ENCODE measurements around the gene TSPAN9. TPM values are rescaled to one million over a fixed set of nuclear protein-coding genes. Genes with fewer than 3 reads are reported as not detected.
"Not testable (repeated sequence)": the region's sequence is repeated elsewhere in the genome, so short reads cannot be mapped to it uniquely, and the experiment has no call there.

TSPAN9 gene
- total RNA-seq, 3 donors from 2014 or later: 4.7 to 28.4 (median 8.5) TPM

DNA sequence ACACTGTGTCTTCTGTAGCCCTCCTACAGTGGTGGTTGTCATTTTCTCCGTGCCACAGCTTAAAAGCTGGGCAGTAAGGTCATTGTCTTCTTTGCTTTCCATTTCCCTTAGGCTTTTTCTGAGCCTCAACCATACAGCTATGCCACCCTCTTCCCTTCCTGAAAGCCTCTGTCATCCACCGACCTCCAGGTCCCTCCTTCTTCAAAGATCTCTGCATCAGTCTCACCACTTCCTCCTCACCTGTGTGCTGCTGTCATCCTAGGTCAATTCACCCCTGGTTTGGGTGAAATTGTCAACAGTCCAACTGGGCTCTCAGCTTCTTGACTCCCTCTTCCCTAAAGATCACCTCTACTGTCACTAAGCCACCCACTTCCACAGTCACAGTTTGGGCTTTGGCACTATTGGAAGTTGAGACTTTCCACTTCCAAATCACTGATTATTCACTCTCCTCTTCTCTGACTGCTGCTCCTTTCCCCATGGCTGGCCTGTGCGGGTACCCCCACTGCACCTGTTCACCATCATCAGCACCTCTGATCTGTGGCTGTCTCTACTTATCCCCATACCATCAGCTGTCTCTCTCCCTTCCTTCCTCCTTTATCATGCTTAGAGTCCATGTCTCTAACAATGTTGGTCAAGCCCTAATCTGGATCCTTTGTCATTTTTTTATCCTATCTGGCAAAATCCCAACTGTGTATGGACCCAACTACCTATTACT, 15.5 kb upstream of the TSPAN9 start:
- H3K9me3 ChIP-seq: no peaks in the 10 kb centered on the region
- no peak for DNase-seq
- TF ChIP-seq, protein P1, sequence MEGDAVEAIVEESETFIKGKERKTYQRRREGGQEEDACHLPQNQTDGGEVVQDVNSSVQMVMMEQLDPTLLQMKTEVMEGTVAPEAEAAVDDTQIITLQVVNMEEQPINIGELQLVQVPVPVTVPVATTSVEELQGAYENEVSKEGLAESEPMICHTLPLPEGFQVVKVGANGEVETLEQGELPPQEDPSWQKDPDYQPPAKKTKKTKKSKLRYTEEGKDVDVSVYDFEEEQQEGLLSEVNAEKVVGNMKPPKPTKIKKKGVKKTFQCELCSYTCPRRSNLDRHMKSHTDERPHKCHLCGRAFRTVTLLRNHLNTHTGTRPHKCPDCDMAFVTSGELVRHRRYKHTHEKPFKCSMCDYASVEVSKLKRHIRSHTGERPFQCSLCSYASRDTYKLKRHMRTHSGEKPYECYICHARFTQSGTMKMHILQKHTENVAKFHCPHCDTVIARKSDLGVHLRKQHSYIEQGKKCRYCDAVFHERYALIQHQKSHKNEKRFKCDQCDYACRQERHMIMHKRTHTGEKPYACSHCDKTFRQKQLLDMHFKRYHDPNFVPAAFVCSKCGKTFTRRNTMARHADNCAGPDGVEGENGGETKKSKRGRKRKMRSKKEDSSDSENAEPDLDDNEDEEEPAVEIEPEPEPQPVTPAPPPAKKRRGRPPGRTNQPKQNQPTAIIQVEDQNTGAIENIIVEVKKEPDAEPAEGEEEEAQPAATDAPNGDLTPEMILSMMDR (IDR thresholded peaks at IDR 0.05): no peak
- no peak for ATAC-seq
- no peaks in the 10 kb centered on the region for H3K36me3 ChIP-seq (ENCODE audit: low read depth)
- H3K4me3 ChIP-seq: no peak overlapping the region
- intact Hi-C loops (cut with DNase I, micrococcal nuclease): no loop called here
- no peaks in the 10 kb centered on the region for H3K4me1 ChIP-seq (ENCODE audit: low read depth)

DNA sequence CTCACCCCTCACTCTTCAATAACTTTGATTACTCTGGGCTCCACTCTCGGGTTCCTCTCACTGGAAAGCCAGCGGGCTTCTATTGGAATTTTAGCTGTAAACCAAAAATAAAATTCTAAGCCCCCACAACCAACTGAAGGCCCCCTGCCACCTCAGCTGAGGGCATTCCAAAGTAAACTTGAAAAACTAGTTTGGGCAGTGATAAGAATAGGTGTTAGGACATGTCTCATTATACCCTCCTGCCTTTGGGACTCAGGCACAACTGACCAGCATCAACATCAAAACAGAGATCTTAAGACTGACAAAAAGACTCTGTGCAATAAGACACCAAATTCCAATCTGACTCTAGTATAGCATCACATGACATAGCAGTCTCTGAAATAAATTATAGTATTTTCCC, 11.9 kb upstream of the TSPAN9 start:
- no peak for ATAC-seq

DNA sequence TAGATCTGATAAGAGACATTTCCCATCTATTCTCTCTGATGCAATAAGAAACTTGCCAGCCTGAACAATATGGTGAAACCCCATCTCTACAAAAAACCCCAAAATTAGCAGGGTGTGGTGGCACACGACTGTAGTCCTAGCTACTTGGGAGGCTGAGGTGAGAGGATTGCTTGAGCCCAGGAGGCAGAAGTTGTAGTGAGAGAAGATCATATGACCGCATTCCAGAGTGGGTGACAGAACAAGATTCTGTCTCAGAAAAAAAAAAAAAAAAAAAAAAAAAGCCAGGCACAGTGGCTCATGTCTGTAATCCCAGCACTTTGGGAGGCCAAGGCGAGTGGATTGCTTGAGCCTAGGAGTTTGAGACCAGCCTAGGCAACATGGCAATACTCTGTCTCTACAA, 11.3 kb upstream of the TSPAN9 start:
- H3K9me3 ChIP-seq; intact Hi-C loops (cut with DNase I, micrococcal nuclease); DNase-seq; H3K36me3 ChIP-seq (ENCODE audit: low read depth); H3K4me3 ChIP-seq; H3K4me1 ChIP-seq (ENCODE audit: low read depth); ATAC-seq: not testable (repeated sequence)

More for the DNA sequence above, 11.9 kb upstream of the TSPAN9 start:
- no peak for DNase-seq
- Histone ChIP-seq H3K4me1 (ENCODE audit: low read depth) (no peaks in the 10 kb centered on the region), H3K4me3 (no peak overlapping the region), H3K36me3 (ENCODE audit: low read depth) (no peaks in the 10 kb centered on the region), H3K9me3 (no peaks in the 10 kb centered on the region)
- intact Hi-C loops (cut with DNase I, micrococcal nuclease): no loop called here
- TF ChIP-seq, protein P1 (IDR thresholded peaks at IDR 0.05): no peak

DNA sequence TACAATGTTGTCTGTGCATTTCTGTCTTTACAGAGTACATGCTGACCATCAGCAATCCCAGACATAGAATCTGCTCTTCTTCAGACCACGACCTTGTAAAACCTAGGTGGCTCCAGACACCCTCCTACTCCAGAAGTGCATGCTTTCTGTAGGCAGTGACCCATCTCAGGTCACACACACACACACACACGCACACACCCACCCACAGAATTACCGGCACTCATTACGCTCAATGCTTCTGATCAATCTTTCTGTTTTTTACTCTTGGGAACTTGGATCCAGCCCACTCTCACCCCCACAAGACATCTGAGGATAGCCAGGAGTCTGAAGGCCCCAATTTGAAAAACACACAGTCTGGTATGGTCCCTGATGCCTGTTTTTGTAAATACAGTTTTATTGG, 7.5 kb upstream of the TSPAN9 start:
- no peaks in the 10 kb centered on the region for H3K36me3 ChIP-seq (ENCODE audit: low read depth)
- intact Hi-C loops (cut with DNase I, micrococcal nuclease): no loop called here
- no peaks in the 10 kb centered on the region for H3K9me3 ChIP-seq
- DNase-seq (no peak), ATAC-seq (no peak)
- H3K4me1 ChIP-seq (ENCODE audit: low read depth): no peaks in the 10 kb centered on the region
- TF ChIP-seq, protein P1 (IDR thresholded peaks at IDR 0.05): no peak
- H3K4me3 ChIP-seq: no peak overlapping the region

DNA sequence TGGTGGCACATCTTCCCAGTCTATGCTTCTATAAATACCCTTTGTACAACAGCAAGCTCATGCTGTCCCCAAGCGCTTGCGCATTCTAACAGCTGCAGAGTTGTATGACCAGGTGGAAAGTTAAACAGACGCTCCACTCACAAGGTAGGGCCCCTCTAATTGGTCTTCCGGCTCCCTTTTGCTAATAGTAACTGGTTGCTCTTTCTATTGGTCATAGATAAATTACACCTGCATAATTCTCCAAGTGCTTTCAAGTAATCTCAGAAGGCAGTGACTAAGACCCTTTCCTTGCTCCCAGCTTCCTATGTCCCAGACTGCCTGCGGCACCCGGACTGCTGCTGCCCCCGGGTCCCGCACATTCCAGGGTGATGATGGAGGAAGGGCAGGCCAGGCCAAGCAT, 6.1 kb upstream of the TSPAN9 start:
- Histone ChIP-seq H3K4me1 (ENCODE audit: low read depth) (no peaks in the 10 kb centered on the region), H3K9me3 (no peaks in the 10 kb centered on the region), H3K36me3 (ENCODE audit: low read depth) (no peaks in the 10 kb centered on the region), H3K4me3 (no peak overlapping the region)
- ATAC-seq: no peak
- intact Hi-C loops (cut with DNase I, micrococcal nuclease): no loop called here
- no peak for DNase-seq
- TF ChIP-seq, protein P1 (IDR thresholded peaks at IDR 0.05): no peak

DNA sequence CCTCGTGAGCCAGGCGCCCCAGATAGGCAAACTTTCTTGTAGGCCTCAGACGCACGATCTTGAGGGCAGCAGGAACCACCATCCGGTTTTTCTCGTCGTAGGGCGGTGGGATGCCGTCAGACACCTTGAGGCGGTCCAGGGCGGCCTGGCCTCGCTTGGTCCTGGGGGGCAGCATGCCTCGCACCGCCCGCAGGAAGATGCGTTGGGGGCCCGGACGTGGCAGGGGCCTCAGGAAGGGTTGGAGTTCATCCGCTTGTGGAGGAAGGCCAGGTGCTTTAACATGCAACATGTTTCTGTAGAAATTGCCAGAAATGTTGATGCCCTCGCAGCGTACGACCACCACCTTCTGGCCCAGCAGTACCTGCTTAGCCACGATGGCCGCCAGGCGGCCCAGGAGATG, 5.5 kb upstream of the TSPAN9 start:
- H3K4me3 ChIP-seq: no peak overlapping the region
- TF ChIP-seq, protein P1 (IDR thresholded peaks at IDR 0.05): no peak
- no peaks in the 10 kb centered on the region for H3K36me3 ChIP-seq (ENCODE audit: low read depth)
- ATAC-seq (no peak), DNase-seq (no peak)
- H3K4me1 ChIP-seq (ENCODE audit: low read depth): no peaks in the 10 kb centered on the region
- intact Hi-C loops (cut with DNase I, micrococcal nuclease): no loop called here
- H3K9me3 ChIP-seq: no peaks in the 10 kb centered on the region

Measured in mucosa of descending colon (tissue), 3 donors.